OCI-LY1 (cell line): ENCODE results near the gene LARP4B.

Experiments used
- H2AFZ ChIP-seq: fragments of 200-600 bp; sonication (generic), shearing (Covaris generic); 2 replicates; pipeline ENCODE4 v1.6.0; 2014; ENCODE audit warnings: antibody characterized with exemption, mild to moderate bottlenecking, low read length
- H3F3A ChIP-seq: fragments of 200-600 bp; sonication (generic), shearing (Covaris generic); 2 replicates; pipeline ENCODE4 v1.6.0; 2014; ENCODE audit warnings: mild to moderate bottlenecking, antibody characterized with exemption, low read length, moderate library complexity; ENCODE audit not compliant: insufficient read depth
- H3K27ac ChIP-seq: fragments of 200-600 bp; sonication (generic); 2 replicates; pipeline ENCODE4 v1.5.1; 2014; ENCODE audit warnings: low read length, mixed run types, mild to moderate bottlenecking, low read depth; ENCODE audit not compliant: poor library complexity, severe bottlenecking
- H3K27me3 ChIP-seq: fragments of 200-600 bp; sonication (generic); 2 replicates; pipeline ENCODE4 v1.6.0; 2014; ENCODE audit warnings: antibody characterized with exemption, mild to moderate bottlenecking, low read length, moderate library complexity; ENCODE audit not compliant: insufficient read depth
- H3K36me3 ChIP-seq: fragments of 200-600 bp; sonication (generic); 2 replicates; pipeline ENCODE4 v1.6.1; 2014; ENCODE audit warnings: mild to moderate bottlenecking, antibody characterized with exemption, low read length, moderate library complexity, mixed read lengths; ENCODE audit not compliant: insufficient read depth
- H3K4me1 ChIP-seq: fragments of 200-600 bp; sonication (generic); 2 replicates; pipeline ENCODE4 v1.5.1; 2014; ENCODE audit warnings: mild to moderate bottlenecking, low read length, moderate library complexity; ENCODE audit not compliant: insufficient read depth, severe bottlenecking
- H3K4me2 ChIP-seq: fragments of 200-600 bp; sonication (generic), shearing (Covaris generic); 2 replicates; pipeline ENCODE4 v1.6.1; 2014; ENCODE audit warnings: low read length
- H3K4me3 ChIP-seq: fragments of 200-600 bp; sonication (generic); 2 replicates; pipeline ENCODE4 v1.5.1; 2014; ENCODE audit warnings: low read length, low read depth, mild to moderate bottlenecking, mixed read lengths; ENCODE audit not compliant: poor library complexity, severe bottlenecking
- H3K79me2 ChIP-seq: fragments of 200-600 bp; shearing (Covaris generic); 2 replicates; pipeline ENCODE4 v1.6.1; 2016; ENCODE audit warnings: mixed run types, low read length, mixed read lengths; ENCODE audit not compliant: insufficient read depth
- H3K9ac ChIP-seq: fragments of 200-600 bp; sonication (generic), shearing (Covaris generic); 2 replicates; pipeline ENCODE4 v1.6.1; 2014; ENCODE audit warnings: mild to moderate bottlenecking, low read length, mixed read lengths
- H3K9me2 ChIP-seq: fragments of 200-600 bp; sonication (generic), shearing (Covaris generic); 2 replicates; pipeline ENCODE4 v1.6.1; 2014; ENCODE audit warnings: low read depth, mild to moderate bottlenecking, low read length, mixed read lengths
- H3K9me3 ChIP-seq: fragments of 200-600 bp; shearing (Covaris generic); 2 replicates; pipeline ENCODE4 v1.6.1; 2014; ENCODE audit warnings: low read length, mixed read lengths
- H4K20me1 ChIP-seq: fragments of 200-600 bp; sonication (generic), shearing (Covaris generic); 2 replicates; pipeline ENCODE4 v1.6.0; 2016; ENCODE audit warnings: mild to moderate bottlenecking, low read length; ENCODE audit not compliant: insufficient read depth
- EZH2 ChIP-seq: fragments of 200-600 bp; sonication (generic), shearing (Covaris generic); IDR thresholded peaks from 2 replicates; pipeline ENCODE4 v1.8.0; 2017; ENCODE audit warnings: borderline replicate concordance, mixed run types, mild to moderate bottlenecking, antibody characterized with exemption, low read length, moderate library complexity, mixed read lengths
- TF ChIP-seq, protein P1 (sequence below): fragments of 200-600 bp; sonication (generic), shearing (Covaris generic); IDR thresholded peaks from 2 replicates; pipeline ENCODE4 v1.5.1; 2017; ENCODE audit warnings: mild to moderate bottlenecking, antibody characterized with exemption, low read length, moderate library complexity, mixed read lengths

The LARP4B gene

DNA sequence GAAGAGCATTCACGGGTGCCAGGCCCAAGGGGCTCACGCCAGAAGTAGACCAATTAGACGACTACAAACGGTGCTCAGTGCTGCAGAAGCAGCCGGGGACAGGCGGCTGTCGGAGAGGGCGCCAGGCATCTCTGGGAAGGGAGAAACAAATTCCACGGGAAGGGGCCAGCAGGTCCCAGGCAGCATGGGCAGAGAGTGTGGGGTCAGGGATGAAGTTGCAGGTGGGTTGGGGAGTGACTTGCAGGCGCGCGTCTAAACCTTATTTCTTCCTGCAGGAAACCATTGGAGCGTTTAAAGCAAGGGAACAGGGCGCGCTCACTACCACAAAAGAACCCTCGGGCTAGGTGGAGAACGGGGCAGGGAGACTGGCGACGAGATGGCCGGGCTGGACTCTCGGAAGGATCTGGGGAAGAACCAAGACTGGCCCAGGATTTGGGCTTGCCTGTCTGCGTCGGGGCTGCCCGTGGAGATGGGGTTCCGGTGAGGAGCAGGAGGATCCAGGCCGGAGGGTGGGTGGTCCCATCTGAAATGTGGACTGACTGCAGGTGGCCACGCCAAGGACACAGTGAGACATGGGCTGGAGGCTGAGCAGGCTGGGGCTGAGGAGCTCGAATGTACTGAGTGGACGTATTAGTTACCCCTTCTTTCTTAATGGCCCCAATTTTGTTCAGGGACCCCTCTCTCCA is 125.7 kb downstream of the LARP4B start:
- no peaks in the 10 kb centered on the region for H3K9me3 ChIP-seq
- no peak overlapping the region for H2AFZ ChIP-seq
- H3K4me3 ChIP-seq: no peak overlapping the region
- no peak overlapping the region for H3K27ac ChIP-seq
- no peaks in the 10 kb centered on the region for H3K9me2 ChIP-seq
- H3K4me1 ChIP-seq: peaks cover 19% of the 10 kb centered on the region
- H3F3A ChIP-seq: no peaks in the 10 kb centered on the region
- TF ChIP-seq EZH2: no peak
- no peaks in the 10 kb centered on the region for H4K20me1 ChIP-seq
- H3K27me3 ChIP-seq: no peaks in the 10 kb centered on the region
- H3K9ac ChIP-seq: no peak overlapping the region
- no peak overlapping the region for H3K4me2 ChIP-seq
- peaks cover 38% of the 10 kb centered on the region for H3K36me3 ChIP-seq
- no peaks in the 10 kb centered on the region for H3K79me2 ChIP-seq

DNA sequence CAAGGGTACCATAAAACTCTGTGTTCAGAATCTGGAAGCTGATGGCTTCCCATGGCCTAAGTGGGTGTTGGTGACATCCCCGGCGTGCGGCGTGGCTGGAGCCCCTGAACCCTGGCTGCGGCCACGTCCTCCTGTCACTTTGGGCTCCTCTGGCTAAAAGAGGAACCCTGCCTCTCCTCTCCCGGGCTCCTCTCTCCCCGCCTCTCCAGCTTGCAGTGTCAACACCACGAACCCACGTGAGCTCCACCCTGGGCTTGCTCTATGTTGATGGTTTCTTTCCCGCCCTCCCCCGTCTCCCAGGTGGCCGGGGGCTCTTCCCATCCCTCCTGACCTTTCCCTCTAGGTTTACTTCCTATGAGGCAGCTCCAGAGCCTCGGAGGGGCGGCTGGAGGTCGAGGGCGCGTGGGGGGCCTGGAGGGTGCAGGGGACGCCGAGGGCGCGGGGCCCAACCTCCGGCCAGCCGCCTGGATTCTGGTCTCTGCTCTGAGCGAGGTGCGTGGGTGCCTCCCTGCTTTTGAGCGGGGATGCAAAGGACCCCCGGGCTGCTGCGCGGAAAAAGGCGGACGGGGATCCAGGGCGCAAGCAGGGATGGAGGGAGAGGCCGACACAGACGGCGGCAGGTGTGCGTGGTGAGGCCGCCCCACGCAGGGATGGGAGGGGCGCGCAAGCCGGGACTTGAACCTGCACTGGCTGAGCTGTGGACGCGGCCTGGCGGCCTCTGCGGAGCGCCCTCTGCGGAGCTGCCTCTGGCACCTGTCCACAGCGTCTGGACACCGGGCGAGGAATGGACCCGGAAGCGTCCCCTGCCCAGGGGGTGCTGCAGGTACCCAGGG is 126.5 kb downstream of the LARP4B start:
- H3F3A ChIP-seq: no peaks in the 10 kb centered on the region
- peak overlapping the region; percentile 45 for H3K27ac ChIP-seq
- no peaks in the 10 kb centered on the region for H3K9me2 ChIP-seq
- no peak overlapping the region for H3K4me3 ChIP-seq
- TF ChIP-seq, protein P1, sequence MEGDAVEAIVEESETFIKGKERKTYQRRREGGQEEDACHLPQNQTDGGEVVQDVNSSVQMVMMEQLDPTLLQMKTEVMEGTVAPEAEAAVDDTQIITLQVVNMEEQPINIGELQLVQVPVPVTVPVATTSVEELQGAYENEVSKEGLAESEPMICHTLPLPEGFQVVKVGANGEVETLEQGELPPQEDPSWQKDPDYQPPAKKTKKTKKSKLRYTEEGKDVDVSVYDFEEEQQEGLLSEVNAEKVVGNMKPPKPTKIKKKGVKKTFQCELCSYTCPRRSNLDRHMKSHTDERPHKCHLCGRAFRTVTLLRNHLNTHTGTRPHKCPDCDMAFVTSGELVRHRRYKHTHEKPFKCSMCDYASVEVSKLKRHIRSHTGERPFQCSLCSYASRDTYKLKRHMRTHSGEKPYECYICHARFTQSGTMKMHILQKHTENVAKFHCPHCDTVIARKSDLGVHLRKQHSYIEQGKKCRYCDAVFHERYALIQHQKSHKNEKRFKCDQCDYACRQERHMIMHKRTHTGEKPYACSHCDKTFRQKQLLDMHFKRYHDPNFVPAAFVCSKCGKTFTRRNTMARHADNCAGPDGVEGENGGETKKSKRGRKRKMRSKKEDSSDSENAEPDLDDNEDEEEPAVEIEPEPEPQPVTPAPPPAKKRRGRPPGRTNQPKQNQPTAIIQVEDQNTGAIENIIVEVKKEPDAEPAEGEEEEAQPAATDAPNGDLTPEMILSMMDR: no peak
- TF ChIP-seq EZH2: no peak
- no peak overlapping the region for H2AFZ ChIP-seq
- H3K79me2 ChIP-seq: no peaks in the 10 kb centered on the region
- H3K27me3 ChIP-seq: no peaks in the 10 kb centered on the region
- peaks cover 31% of the 10 kb centered on the region for H3K36me3 ChIP-seq
- H3K4me2 ChIP-seq: 0 out of 2 replicates have a peak overlapping the region, but pooled peaks have one; percentile 7
- no peaks in the 10 kb centered on the region for H4K20me1 ChIP-seq
- no peak overlapping the region; the same call in 1 of the 2 replicates for H3K9ac ChIP-seq
- no peaks in the 10 kb centered on the region for H3K9me3 ChIP-seq
- peaks cover 15% of the 10 kb centered on the region for H3K4me1 ChIP-seq

DNA sequence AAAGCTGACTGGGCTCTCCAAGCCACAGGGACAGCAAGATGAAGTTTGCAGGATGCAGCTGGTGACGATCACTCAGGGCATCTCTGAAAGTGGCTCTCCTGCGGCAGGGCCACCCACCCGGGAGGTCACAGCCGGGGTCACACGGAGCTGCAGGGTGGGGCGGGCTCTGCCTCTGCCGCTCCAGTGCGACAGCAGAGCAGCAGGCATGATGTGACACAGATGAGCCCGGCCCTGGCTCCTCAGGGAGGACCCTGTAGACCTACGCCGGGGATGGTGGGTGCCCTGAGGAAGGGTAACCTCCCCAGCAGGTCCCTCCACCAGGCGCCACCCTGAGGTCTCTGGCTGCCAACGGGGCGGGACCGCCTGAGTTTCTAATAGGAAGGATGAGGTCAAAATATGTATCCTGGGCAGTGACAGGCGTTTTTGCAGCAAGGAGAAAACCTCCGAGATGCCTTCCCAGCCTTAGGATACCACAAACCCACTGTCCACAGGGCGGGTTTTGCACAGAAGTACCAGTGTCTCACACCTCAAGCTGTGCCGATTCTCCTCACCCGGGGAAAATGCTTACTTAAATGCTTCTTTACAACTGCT is 127.2 kb downstream of the LARP4B start:
- TF ChIP-seq EZH2: no peak
- TF ChIP-seq, protein P1: no peak
- H3K79me2 ChIP-seq: no peaks in the 10 kb centered on the region
- H4K20me1 ChIP-seq: no peaks in the 10 kb centered on the region
- H3K4me2 ChIP-seq: 0 out of 2 replicates have a peak overlapping the region, but pooled peaks have one; percentile 7
- H3K9ac ChIP-seq: no peak overlapping the region; the same call in 1 of the 2 replicates
- peaks cover under 1% of the 10 kb centered on the region; the same call in 1 of the 2 replicates for H3K9me3 ChIP-seq
- no peak overlapping the region for H2AFZ ChIP-seq
- H3K36me3 ChIP-seq: peaks cover 25% of the 10 kb centered on the region
- peaks cover 15% of the 10 kb centered on the region for H3K4me1 ChIP-seq
- H3K4me3 ChIP-seq: no peak overlapping the region
- no peaks in the 10 kb centered on the region for H3K27me3 ChIP-seq
- H3K9me2 ChIP-seq: no peaks in the 10 kb centered on the region
- H3K27ac ChIP-seq: peak overlapping the region; percentile 45
- no peaks in the 10 kb centered on the region for H3F3A ChIP-seq
